HG02852 (cell line): Measurements from ENCODE around the gene EPHB1.

Experiments
- ATAC-seq: cut with Tn5 transposase; IDR thresholded peaks from one replicate; pipeline ENCODE4 v1.9.1; 2021; ENCODE audit warnings: mild to moderate bottlenecking, moderate library complexity; ENCODE audit not compliant: unreplicated experiment

Gene EPHB1

DNA sequence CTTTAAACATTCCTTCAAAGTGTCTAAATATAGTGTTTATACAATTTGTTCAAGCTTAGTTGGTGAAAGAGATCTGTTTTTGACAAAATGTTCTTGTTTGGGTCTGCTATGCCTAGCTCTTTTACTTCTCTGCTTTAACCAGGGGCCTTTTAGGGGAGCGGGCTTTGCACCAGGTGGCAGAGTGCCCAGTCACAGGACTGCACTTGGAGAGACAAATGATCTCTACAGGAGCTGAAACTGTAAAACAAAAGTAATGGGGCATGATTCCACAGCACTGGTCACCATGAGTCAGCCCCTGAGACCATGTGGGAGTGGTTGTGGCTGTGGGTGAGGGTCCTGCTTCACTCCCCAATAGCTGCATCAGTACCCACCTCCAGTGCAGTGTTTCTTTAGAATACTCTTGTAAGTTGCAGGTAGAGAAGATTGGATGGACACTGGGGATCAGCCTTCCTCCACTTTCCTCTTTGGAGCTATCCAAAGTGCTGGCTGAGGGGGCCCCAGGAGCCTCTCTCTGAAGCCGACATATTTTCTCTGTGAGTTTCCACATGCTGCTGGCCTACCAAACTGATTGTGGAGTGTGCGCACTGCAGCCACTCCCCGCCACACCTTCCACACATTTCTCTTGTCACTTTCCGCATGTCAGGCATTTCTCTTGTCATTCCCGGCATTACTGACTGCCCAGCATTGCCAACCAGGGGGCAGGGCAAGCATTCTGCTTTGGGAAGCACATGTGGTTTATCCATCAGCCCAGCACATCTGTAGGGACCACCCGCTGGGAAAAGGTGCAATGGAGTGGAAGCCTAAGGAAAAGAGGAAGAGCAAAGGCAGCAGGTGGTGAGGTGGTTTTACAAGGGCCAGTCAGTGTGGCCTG is 110.0 kb downstream of the EPHB1 start:
- peak; percentile 20 for ATAC-seq

DNA sequence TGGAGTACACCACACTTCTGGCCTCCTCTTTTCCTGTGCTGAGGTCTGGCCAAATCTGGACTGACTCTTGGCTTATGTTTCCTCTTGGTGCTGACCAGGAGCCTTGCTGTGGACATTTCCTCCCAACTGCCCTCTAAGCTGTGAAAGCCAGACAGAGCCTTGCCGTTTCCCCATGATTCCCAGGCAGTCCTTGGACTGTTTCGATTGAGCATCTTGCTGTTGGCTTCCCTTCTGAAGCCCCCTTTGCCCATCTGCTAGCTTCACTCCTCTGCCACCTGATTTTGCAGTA is 110.5 kb downstream of the EPHB1 start:
- ATAC-seq, result no peak

DNA sequence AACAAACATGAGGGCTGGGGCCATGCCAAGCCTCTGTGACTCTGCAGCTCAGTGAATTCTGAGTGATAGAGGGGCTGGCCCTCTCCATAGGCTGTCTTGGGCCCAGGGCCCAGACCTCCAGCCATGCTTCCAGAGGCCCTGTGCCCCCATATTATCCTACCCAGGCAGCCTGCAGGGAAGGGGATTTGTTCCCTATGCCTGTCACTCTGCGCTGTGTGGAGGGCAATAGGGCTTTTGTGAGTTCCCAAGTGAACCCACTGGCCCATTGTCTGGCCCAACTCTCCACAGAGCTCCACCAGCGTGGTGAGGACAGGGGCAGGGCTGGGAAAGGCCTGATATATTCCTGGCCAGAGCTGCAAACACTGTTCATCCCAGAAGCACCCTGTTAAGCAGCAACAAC is 113.2 kb downstream of the EPHB1 start:
- ATAC-seq, result no peak

DNA sequence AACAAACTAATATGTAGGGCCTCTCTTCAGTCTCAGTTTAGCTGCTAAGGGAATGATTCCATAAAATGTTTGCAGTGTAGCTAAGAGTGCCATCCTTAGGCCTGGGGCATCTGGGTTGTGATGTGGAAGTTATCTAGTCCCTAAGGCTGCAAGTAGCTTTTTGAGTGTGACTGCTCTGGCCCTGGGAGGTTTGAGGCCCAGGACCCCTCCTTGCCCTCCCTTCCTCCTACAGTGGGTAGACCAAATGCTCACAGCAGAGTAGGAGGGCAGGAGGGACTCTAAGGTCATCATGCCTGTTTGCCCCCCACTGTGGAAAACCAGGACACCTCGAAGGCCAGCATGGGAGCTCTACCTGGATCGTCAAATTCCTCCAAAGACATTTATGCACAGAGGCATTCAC is 115.0 kb downstream of the EPHB1 start:
- no peak for ATAC-seq

DNA sequence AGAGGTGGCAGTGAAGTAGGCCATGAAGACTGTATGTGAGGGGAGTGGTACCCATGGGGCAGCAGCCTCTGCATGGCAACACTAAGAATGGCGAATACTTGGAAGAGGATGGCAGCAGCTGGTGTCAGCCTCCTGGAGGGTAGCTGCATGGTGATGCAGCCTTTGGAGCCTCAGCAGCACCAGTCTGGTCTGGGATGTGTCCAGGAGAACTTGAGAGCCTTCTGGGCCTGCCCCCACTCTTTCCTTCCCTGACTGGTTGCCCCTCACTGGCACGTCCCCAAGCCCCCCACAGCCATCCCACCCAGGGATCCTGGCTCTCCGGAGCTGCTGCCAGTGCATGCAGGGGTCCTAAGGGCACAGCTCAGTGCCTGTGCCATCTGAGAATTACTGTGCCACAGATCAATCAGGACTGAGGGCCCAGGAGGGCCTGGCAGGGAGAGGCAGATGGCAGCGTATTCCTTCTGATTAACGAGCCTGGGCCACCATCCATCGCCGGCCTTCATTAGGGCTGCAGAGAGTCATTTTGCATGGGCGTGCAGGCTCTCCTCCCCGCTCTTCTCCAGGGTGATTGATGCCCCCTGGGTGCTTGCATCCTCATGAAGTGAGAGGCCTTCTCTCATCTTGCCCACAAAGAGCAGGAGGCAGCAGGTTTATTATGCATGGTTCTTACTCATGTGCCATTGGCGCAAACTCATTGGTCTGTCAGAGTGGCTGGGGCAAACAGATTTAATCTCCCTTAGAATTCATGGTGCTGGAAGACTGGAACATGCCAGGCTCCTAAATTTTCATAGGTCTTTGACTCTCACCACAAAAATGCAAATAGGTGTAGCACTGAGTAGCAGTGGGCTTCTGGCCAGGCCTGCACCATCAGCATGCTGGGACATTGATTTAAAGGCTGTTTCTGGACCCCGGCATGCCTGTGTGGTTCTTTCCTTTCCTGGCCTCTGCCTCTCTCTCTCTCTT is 116.8 kb downstream of the EPHB1 start:
- ATAC-seq, result no peak

DNA sequence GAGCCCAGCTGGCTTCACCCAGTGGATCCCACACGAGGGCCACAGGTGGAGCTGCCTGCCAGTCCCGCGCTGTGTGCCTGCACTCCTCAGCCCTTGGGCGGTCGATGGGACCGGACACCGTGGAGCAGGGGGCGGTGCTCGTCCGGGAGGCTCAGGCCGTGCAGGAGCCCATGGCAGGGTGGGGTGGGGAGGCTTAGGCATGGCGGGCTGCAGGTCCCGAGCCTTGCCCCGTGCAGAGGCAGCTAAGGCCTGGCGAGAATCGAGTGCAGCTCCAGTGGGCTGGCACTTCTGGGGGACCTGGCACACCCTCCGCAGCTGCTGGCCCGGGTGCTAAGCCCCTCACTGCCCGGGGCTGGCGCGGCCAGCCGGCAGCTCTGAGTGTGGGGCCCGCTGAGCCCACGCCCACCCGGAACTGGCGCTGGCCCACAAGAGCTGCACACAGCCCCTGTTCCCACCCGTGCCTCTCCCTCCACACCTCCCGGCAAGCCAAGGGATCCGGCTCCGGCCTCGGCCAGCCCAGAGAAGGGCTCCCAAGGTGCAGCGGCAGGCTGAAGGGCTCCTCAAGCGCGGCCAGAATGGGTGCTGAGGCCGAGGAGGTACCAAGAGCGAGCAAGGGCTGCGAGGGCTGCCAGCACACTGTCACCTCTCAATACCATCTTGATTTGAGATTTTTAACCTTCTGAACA is 121.4 kb downstream of the EPHB1 start:
- no peak for ATAC-seq

DNA sequence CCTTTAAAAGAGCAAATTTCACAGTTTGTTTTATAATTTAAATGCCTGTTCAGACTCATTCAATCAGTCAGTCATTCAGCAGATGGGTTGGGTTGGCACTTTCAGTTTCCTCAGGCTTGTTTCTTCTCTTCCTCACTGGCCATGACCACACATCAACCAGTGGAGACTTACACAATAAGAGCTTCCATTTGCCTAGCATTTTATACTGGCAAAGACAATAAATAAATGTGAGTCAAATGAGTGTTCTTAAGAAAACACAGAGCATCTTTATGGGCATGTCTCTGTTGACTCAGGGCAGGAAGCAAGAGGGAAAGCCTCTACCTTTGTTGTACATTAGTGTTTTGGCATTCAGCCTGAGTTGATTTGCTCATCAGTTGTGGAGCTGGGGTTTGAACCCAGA is 122.6 kb downstream of the EPHB1 start:
- ATAC-seq, result no peak

DNA sequence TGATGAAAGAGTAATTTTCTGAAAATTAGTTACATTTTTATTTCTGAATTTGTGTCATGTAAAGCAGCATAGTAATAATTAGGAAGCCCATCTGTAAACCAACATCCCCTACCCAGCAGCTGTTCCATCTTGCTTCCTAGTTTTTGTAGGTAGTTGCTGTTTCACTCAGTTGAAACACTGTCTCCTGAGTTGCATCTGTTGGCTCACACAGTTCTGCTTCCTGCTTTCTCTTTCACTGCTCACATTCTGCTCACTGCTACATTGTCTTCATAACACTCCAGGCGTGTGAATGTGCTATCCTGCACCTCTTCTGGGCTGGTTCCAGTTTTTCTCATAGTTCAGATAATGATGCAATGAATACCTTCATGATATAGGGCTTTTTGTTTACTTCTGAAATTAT is 123.4 kb downstream of the EPHB1 start:
- peak; percentile 96 for ATAC-seq

DNA sequence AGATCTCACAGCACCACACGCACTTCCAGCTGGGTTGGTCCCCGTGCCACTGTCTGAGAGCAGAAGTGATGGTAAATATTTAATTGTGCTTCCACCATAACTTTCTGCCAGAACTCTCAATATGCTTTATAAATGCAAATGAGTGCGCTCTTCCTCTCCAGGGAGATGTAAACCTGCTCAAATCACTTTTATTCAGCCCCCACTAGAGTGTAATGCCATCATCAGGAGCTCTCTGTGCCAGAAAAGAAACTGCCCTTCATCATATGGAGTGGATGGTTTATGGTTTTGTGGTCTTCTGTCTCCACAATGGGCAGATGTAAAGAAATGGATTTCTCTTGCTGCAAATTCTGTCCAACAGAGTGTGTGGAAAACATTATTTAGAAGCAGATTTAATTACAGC is 127.0 kb downstream of the EPHB1 start:
- ATAC-seq, result no peak

DNA sequence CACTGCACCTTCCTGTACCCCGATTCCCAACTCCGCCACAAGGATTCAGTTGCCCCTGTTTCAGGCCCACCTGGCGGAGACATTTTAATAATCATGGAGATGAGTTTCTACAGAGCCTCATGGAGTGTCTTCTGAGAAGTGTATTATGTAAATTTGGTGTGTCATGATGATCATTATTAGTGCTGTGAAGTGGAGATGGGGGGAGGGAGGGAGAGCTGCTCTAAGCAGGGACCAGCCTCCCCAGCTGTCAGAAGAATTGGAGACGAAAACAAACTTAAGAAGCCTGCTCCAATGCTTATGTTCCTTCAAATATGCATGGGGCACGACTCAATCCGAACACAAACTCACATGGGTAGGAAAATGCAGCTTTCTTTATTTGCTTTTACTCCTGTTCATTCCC is 127.8 kb downstream of the EPHB1 start:
- ATAC-seq, result no peak

DNA sequence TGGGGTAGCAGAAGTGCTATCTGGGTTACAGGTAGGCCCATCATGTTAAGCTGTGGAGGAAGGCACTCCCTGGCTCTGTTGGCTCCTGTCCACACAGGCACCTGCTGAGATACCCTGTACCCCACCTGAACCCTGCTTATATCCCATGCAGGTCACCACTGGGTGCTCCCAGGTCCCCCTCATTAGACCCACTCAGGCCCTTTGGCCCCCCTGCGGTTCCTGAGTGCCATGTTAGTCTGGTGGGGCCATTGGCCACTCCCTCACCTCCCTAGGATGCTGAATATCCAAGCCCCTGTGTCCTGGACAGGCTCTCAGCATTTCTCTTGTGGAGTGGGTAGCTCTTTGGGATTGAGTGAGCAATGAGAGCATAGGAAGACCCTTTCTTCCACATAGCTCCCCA is 128.2 kb downstream of the EPHB1 start:
- no peak for ATAC-seq

DNA sequence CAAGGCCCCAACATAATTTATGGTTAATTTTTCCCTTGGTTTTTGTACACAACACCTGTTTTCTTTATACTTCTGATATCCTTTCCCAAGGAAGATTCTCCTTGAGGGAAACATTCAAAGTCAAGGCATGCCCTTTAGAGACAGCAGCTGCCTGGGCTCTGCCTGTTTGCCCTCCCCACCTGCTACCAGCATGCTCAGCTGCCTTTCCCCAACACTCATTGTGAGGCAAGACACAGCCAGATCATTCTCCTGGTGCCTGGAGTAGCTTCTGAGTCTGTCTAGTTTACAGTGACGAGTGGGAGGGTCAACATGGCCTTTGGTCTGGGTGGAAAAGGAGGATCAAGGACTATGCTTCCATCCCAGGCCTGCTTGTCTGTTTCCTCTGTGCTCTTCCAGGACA is 132.5 kb downstream of the EPHB1 start:
- no peak for ATAC-seq

DNA sequence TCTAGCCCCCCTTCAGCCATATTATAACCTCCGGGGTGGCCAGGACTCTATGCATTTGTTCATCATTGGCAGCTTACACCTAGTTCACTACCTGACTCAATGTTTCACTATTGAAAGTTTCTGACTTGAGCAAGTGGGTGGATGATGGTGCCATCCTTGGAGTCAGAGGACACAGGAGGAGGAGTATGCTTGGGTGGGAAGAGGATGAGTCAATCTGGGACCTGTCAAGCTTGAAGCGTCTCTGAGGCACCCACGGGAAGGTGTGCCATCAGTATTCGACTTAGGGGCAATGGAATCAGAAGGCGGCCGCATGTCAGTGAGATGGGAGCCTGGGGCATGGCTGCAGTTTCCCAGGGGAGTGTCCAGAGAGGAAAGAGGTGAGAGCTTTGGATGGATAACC is 133.3 kb downstream of the EPHB1 start:
- ATAC-seq, result no peak

DNA sequence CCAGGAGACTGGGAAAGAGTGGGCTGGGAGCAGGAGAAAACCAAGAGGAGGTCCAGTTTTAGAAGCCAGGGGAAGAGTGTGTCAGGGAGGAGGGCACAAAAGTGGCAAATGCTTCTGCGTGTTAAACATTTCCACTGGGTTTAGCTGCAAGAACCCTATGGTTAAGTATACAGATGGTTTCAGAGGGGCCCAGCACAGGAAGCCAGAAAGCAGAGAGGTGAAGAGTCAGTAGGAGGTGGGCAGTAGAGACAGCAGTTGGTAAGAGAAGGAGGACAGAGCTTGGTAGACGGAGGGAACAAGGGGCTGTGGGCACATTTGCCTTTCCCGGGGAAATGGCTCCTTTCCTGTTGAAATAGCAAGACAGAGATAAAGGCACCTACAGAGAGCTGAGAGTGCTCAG is 133.8 kb downstream of the EPHB1 start:
- no peak for ATAC-seq

DNA sequence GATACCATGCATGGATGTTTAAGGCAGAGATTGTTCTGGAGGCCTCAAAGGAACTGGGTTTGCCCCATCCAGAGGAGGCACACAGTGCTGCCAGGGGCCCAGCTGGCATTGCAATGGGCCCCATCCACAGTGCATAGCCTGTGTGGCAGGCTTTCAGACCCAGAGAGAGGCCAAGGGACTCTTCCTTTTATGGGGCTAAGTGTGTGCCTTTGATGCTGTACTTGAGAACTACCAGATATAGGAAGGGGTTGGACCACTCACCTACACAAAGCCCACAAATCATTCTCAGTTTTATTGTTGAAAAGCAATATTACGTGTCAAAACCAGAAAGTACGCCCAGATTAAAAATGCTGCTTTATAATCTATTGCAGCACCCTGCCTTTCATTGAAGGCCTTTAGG is 134.9 kb downstream of the EPHB1 start:
- peak; percentile 74 for ATAC-seq

DNA sequence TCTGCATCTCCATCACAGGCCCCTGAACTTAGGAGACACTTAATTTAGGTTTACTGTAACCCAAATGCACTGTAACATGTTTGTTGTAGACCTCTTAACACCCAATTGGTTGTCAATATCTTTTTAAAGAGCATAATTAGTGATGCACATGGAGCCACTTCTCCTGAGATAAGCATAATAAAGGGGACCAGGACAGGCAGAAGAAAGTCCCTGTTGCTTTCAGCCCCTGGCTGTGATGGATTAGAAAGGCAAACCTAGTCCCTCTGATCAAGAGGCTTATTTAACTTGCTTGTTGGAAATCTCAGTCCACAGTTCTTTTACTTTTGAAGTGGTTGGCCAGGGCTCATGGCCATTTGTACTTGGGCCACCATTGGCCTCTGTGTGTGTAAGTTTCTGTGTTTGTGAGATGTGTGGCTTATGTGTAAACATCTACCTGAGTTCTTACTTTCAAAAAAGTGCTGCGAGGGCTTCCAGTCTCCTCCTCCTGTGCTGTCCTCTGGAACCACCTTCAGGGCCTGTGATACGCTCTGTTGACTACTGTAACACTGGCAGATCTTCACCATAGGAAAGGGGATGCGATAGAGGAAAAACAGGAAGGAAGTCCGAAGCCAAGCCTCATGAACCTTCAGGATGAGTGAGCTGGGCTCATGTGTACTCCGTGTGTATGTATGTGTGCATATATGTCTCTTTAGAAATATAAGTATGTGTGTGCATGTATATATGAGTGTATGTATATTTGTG is 136.2 kb downstream of the EPHB1 start:
- ATAC-seq, result no peak

DNA sequence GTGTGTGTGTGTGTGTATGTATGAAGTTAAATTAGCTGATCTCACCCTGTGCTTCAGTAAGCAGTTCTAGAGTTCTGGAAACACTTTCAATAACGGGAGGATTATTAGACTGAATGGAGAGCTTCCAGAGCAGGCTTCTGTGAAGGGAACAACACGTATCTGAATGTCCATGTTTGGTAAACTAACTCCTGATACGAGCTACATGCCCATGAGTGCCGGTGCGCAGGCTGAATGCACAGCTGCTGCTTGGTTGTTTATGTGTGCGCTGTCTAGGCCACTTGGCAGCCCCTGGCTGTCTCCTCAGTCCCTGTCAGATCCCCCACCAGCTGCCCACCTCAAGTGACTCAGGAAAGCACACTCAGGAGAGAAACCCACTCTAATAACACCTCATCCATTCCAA is 137.0 kb downstream of the EPHB1 start:
- ATAC-seq, result no peak

DNA sequence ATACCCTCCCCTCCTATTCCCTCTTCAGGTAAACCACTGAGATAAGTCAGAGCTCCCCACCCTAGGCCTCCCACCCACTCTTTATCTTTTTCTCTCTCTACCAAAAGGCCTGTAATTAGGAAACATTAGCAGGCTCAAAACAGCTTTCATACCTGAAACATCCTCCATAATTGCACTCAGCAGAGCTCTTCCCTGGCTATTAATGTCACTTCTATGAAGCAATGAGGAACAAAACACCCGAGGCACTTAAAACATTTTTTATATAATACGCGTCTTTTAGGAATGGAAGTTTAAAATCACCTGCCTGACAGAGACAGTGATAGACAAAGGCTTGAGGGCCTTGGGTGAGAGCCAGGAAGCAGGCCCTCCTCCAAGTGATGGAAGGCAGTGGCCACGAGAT is 138.9 kb downstream of the EPHB1 start:
- ATAC-seq, result no peak

DNA sequence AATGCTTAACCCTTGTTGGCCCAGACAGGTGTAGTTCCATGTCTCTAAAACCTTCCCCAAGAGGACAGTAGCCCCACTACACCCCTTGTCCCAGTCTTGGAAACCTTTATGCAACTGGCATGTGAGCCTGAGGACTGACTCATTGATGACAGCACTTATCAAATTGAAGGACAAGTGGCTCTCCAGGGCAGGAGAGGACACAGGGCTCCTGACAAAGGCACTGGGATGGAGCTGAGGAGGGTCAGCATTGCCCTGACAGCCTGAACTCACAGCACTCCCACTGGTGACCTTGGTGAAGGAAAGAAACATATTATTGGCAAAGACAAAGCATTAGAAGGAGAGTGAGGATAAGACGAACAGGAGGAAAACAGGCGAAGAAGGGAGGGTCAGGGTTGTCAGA is 139.9 kb downstream of the EPHB1 start:
- ATAC-seq, result no peak

DNA sequence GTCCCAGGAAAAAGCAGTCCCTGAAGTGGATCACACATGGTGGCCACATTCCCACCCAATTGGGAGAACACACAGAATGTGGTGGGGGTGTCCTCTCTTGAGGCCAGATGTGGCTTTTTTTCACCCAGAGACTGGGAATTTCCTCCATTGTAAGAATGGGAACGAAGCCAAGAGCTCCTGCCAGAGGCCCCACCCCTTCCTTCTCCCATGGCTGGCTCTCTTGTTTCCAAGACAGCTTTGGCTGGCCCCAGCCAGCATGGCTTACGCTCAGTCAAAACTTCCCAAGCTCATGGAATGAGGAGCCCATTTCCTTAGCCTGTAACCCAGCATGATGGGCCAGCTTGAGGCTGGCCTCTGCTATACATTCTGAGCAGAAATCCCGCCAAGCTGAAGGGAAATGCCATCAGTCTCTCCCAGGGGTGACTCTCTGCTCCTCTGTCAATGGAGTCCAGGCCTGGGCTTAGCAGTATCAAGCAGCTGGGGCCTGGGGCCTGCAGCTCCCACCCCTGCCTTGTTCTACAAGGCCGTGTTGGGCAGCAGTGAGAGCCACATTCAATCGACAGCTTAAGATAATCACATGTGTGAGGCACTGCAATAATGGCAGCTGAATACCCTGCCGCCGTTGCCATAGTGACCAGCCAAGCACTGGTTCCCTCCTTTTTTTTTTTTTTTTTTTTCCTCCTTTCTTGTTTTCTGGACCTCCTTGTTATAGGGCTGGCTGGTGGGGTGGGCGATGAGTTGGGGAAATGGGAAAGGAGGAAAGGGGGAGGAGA is 142.4 kb downstream of the EPHB1 start:
- ATAC-seq, result no peak
